A204.1 (cell line): ENCODE results near the gene OR5V1.
"Not testable (repeated sequence)": the region's sequence is repeated elsewhere in the genome, so short reads cannot be mapped to it uniquely, and the experiment has no call there.

Experiments
- FAIRE-seq: peaks from 2 replicates; lab custom pipeline; 2012; peaks lifted over from hg19 to GRCh38; lab: Jason Lieb, UNC

Gene OR5V1

DNA sequence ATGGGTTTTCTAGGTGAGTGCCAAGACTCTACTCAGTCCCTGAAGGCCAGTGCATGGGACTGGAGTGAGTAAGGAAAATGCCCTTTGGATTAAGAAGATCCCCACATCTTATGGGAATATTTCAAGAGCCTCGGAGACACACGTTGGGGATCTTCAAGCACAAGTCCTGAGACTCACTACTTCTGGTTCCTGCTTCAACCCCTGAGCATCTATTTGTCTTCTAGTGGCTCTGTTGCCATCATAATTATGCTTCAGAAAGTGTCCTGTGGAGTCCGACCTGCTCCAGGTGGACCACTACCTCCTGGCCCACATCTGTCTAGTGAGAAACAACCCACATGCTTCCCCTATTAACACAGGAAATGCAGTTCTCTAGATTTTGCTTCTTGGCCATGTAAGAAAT lies at the start of gene OR5V1:
Gene OR5V1, minus strand, starts transcription at position 101 of the 400 bp plus-strand sequence. CDS start 12,670 bp downstream, outside the sequence.
- no peak for FAIRE-seq

DNA sequence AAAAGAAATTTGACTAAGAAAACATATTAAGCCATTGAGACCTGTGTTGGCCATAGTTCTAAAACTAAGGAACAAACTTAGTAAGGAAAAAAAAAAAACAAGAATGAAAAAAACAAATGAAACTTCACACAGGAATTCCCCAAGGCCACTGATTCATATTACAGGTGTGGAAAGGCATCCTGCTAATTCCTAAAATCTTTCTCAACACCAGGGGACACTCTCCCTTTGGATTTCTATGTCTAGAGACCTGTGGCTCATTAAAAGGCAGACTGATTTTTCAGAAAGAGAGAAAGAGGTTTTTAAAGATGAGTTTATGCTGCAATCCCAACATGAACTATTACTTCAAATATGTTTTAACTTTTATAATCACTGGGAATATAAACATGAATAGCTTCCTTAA lies 45.9 kb upstream of the OR5V1 start, which contains the start of gene OR12D1:
Gene OR12D1, plus strand, starts transcription at position 341 of the 400 bp plus-strand sequence.
- FAIRE-seq: no peak

DNA sequence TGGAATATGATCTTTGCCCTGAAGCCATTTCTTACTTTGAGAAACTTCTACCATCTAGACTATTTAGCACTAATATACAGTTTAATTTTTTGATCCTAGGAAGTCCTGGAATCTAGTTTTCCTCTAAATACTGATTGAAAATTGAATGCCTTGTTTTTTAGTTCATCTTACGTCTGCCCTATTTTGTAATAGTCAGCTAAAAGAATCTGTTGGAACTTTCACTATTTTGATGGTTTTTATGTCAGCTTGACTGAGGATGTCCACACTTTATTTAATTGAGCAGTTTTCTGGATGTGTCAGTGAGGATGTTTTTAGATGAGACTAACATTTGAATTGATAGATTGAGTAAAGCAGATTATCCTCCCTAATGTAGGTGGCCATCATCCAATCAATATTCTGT lies 35.1 kb upstream of the OR5V1 start:
- FAIRE-seq: no peak

DNA sequence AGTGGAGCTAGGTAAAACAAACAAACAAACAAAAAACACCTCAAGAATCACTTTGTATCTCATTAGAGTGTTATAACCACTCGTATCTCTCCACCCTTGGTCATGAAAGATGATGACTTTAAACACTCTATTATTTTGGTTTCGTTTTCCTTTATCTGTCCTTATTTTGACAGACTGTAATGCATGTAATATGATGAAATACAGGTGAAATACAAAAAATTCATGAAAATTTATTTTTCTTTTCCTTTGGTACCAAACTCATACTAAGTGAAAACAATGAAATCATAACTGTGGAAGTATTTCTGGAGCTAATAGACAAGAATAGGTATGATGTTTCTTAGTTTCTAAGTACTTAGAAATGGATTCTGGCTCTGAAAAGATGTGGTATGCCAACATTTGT lies 30.9 kb upstream of the OR5V1 start:
- no peak for FAIRE-seq

DNA sequence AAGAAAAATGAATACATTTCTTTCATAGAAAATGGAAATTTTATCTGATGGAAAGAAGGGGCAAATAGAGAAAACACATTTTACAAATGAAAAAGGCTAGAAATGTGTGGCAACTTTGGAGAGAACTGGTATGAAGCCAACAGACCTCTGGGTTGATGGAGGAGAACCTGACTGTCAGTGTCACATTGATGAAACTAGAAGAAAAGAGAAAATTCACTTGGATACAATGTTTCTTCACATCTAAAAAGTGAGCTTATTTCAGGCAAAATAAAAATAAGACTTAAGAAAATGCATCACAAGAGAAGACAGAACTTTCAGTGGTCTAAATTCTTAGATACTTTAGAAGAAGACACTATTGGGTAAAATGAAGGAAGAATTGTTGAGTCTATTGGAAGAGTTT lies 26.7 kb upstream of the OR5V1 start, which contains the start of gene OR12D2:
Gene OR12D2, plus strand, starts transcription at position 301 of the 400 bp plus-strand sequence. CDS start 1,069 bp downstream, outside the sequence.
- no peak for FAIRE-seq

DNA sequence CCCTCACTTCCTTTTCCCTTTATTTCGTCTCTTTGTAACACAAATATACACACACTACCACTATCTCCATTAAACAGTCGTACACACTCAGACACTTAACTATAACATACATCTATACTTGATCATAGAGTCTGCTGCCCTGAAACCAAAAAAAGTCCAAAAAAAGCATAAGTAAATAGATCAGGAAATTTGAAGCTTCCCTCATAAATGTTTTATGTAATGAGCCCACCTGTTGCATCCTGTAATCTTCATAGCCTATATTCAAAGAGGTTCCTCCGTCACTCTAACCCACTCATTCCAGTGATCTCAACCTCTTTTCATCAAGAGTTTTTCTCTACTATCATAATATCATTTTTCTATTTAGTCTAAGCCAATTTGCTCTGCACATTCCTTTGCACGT lies 19.9 kb upstream of the OR5V1 start:
- FAIRE-seq: no peak

DNA sequence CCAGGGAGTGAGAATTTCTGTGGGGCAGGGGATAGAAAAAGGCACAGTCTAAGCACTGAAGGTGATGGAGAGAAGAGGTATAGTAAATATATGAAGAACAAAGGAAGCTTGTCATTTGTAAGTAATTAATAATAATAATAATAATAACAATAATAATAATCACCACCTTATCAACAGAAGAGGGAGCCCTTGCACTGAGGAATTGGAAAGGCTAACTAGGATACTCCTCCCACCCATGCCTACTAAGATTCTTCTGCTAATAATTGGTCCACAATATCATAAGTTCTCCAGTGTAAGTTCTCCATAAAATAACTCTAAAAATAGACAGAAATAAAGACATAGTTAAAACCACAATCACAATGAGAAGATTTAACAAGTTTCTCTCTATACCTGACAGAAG lies 7.3 kb upstream of the OR5V1 start:
- FAIRE-seq: no peak

GRCh38 chr6:29375191-29375590 lies 6.5 kb upstream of the OR5V1 start, which contains the start of gene OR12D3:
OR12D3 (minus strand) TSS chr6:29375291; CDS start chr6:29375287, 4 bp downstream.
- FAIRE-seq: no peak

GRCh38 chr6:29355603-29356002 lies 13.1 kb downstream of the OR5V1 start:
- FAIRE-seq: no peak

DNA sequence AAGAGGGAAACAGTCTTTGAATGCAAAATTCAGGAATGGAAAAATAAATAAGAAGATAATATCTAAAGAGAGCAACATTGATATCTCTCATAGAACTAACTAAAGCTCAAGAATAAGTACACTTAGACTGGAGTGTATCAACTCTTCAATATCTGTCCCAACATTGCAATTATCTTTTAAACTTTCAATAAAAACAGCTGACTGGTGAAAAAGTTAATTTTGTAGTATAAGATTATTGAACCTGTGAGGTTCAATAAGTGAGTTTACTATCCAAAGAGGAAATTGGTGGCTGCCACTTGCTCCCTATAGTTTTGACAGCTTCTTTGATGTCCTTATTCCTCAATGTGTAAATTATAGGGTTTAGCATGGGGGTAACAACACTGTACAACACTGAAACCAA lies 13.7 kb downstream of the OR5V1 start:
- no peak for FAIRE-seq

DNA sequence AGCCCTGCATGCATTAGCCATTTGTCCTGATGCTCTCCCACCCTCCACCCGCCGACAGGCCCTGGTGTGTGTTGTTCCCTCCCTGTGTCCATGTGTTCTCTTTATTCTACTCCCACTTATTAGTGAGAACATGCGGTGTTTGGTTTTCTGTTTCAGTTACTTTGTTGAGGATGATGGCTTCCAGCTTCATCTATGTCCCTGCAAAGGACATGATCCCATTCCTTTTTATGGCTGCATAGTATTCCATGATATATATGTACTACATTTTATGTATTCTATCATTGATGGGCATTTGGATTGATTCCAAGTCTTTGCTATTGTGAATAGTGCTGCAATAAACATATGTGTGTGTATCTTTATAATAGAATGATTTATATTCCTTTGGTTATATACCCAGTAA lies 19.3 kb downstream of the OR5V1 start:
- not testable (repeated sequence) for FAIRE-seq

- FAIRE-seq: no peak
Observed at GRCh38 chr6:29345380-29345779, 23.3 kb downstream of the OR5V1 start.

DNA sequence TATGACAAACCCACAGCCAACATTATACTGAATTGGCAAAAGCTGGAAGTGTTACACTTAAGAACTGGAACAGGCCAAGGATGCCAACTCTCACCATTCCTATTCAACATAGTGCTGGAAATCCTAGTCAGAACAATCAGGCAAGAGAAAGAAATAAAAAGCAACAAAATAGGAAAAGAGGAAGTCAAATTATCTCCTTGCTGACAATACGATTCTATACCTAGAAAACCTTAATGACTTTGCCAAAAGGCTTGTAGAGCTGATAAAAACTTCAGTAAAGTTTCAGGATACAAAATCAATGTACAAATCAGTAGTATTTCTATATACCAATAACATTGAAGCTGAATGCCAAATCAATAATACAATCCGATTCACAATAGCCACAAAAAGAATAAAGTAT lies 32.4 kb downstream of the OR5V1 start:
- no peak for FAIRE-seq

DNA sequence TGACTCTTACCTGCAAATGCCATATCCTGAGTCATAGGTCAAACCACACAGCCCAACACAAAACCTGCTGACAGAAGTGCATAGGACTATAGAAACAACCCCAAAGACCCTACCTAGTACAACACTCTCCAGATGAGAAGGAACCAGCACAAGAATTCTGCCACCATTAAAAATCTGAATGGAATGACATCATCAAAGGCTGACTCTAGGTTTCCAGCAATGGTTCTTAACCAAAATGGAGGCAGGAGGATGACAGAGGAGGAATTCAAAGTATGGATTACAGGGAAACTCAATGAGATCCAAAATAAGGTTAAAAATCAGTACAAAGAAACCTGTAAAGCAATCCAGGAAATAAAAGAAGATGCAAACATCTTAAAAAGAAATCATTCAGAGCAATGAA lies 36.0 kb downstream of the OR5V1 start:
- FAIRE-seq: no peak

DNA sequence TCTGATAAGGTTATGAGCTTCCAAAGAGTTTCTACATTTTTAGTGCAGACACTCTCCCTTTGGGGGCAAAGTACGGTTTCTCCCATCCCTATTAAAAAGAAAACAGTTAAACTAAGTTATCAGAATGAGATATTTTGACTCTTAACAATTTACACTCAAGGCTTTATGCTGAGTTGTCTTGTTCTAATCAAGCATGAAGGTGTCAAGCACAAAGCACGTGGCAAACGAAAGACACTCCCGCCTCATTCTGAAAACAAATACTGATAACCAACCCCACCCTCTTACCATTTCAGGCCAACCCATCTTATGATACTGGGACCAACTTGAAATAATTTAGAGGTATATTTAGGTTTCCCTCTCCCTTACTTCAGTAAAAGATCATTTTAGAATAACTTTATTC lies 42.9 kb downstream of the OR5V1 start:
- FAIRE-seq: no peak

DNA sequence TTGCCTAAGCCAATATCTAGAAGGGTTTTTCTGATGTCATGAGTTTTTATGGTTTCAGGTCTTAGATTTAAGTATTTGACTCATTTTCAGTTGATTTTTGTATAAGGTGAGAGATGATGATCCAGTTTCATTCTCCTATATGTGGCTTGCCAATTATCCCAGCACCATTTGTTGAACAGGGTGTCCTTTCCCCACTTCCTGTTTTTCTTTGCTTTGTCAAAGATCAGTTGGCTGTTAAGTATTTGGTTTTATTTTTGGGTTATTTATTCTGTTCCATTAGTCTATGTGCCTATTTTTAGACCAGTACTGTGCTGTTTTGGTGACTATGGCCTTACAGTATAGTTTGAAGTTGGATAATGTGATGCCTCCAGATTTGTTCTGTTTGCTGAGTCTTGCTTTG lies 45.3 kb downstream of the OR5V1 start:
- FAIRE-seq: not testable (repeated sequence)

DNA sequence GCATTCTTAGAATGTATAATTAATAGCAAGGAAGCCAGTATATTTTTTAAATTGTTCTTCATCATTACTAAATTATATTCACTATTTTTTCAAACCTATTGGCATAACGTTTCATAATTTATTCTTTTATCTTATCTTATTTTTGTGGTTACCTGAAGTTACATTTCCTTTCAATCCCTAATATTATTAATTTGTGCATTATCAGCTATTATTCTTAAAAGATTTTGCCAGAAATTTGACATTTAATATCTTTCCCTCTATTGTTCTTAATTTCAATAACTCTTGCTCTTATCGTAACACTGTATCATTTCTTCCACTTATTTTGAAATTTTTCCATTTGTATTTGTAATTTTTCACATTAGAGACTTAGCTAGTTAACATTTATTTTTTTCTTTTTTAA lies 48.7 kb downstream of the OR5V1 start:
- FAIRE-seq: no peak
